ENCODE results near the gene SOHLH2. TPM values are rescaled to one million over a fixed set of nuclear protein-coding genes. Genes with fewer than 3 reads are reported as not detected.

The SOHLH2 gene
- total RNA-seq, 1 experiment from 2014 or later = 1.6 TPM

GRCh38 chr13:36175621-36176020 is 38.7 kb downstream of the SOHLH2 start:
- Histone ChIP-seq H3K27me3 (replicated peaks; ENCODE audit: insufficient read depth, low read depth, low read length, poor library complexity) (no peaks in the 10 kb centered on the region), H3K27ac (ENCODE audit: low read depth, low read length, poor library complexity, severe bottlenecking) (no peak overlapping the region), H3K36me3 (ENCODE audit: insufficient read depth, low read length, poor library complexity, severe bottlenecking) (no peaks in the 10 kb centered on the region), H3K4me1 (ENCODE audit: insufficient read depth, low read length, poor library complexity, severe bottlenecking) (no peaks in the 10 kb centered on the region), H3K4me3 (ENCODE audit: low read depth, low read length, poor library complexity, severe bottlenecking) (no peak overlapping the region), H3K9me3 (ENCODE audit: low read depth, low read length, poor library complexity, severe bottlenecking) (no peaks in the 10 kb centered on the region)
- intact Hi-C loops (cut with micrococcal nuclease; ENCODE audit: unreplicated experiment) = no loop called here
- TF ChIP-seq CTCF (conservative IDR thresholded peaks at IDR 0.05; ENCODE audit: low read depth, low read length) = no peak
- CTCF ChIA-PET = no interaction called here
- POLR2A ChIA-PET (ENCODE audit: low non-redundant PET) = no interaction called here
- no peak for DNase-seq (ENCODE audit: low spot score)
- BruUV-seq (replicated peaks) = no TSS peak

- CTCF ChIA-PET = no interaction called here
- BruUV-seq (replicated peaks) = no TSS peak
Observed at GRCh38 chr13:36174923-36175322, 39.4 kb downstream of the SOHLH2 start.

GRCh38 chr13:36173571-36174322 is 40.6 kb downstream of the SOHLH2 start:
- Histone ChIP-seq H3K4me1 (ENCODE audit: insufficient read depth, low read length, poor library complexity, severe bottlenecking) (no peaks in the 10 kb centered on the region), H3K4me3 (ENCODE audit: low read depth, low read length, poor library complexity, severe bottlenecking) (no peak overlapping the region), H3K27me3 (replicated peaks; ENCODE audit: insufficient read depth, low read depth, low read length, poor library complexity) (no peaks in the 10 kb centered on the region), H3K27ac (ENCODE audit: low read depth, low read length, poor library complexity, severe bottlenecking) (no peak overlapping the region), H3K36me3 (ENCODE audit: insufficient read depth, low read length, poor library complexity, severe bottlenecking) (no peaks in the 10 kb centered on the region), H3K9me3 (ENCODE audit: low read depth, low read length, poor library complexity, severe bottlenecking) (no peaks in the 10 kb centered on the region)
- intact Hi-C loops (cut with micrococcal nuclease; ENCODE audit: unreplicated experiment) = no loop called here
- CTCF ChIA-PET = no interaction called here
- no peak for TF ChIP-seq CTCF (conservative IDR thresholded peaks at IDR 0.05; ENCODE audit: low read depth, low read length)
- TF ChIP-seq EZH2 (IDR thresholded peaks at IDR 0.05; ENCODE audit: borderline replicate concordance, low read depth, low read length, poor library complexity, severe bottlenecking) = no peak
- POLR2A ChIA-PET (ENCODE audit: low non-redundant PET) = no interaction called here
- DNase-seq (ENCODE audit: low spot score) = no peak
- BruUV-seq (replicated peaks) = no TSS peak

More at GRCh38 chr13:36174923-36175322, 39.4 kb downstream of the SOHLH2 start:
- Histone ChIP-seq H3K4me1 (ENCODE audit: insufficient read depth, low read length, poor library complexity, severe bottlenecking) (no peaks in the 10 kb centered on the region), H3K4me3 (ENCODE audit: low read depth, low read length, poor library complexity, severe bottlenecking) (no peak overlapping the region), H3K27ac (ENCODE audit: low read depth, low read length, poor library complexity, severe bottlenecking) (no peak overlapping the region), H3K9me3 (ENCODE audit: low read depth, low read length, poor library complexity, severe bottlenecking) (no peaks in the 10 kb centered on the region), H3K27me3 (replicated peaks; ENCODE audit: insufficient read depth, low read depth, low read length, poor library complexity) (no peaks in the 10 kb centered on the region), H3K36me3 (ENCODE audit: insufficient read depth, low read length, poor library complexity, severe bottlenecking) (no peaks in the 10 kb centered on the region)
- intact Hi-C loops (cut with micrococcal nuclease; ENCODE audit: unreplicated experiment) = no loop called here
- TF ChIP-seq CTCF (conservative IDR thresholded peaks at IDR 0.05; ENCODE audit: low read depth, low read length) (no peak), EZH2 (IDR thresholded peaks at IDR 0.05; ENCODE audit: borderline replicate concordance, low read depth, low read length, poor library complexity, severe bottlenecking) (no peak)
- POLR2A ChIA-PET (ENCODE audit: low non-redundant PET) = no interaction called here
- DNase-seq (ENCODE audit: low spot score) = no peak
